Lower leg skin (tissue), 4 donors: ENCODE data around the gene SBK3. TPM values are rescaled to one million over a fixed set of nuclear protein-coding genes. Genes with fewer than 3 reads are reported as not detected.
"Not testable (repeated sequence)": the region's sequence is repeated elsewhere in the genome, so short reads cannot be mapped to it uniquely, and the experiment has no call there.

Experiments
- DNase-seq, 2 donors: peaks; one replicate each; pipeline ENCODE4 v3.0.0-alpha.2; 2019; ENCODE audit warnings: low spot score in 2 of 2
- H3K4me3 ChIP-seq: fragments of 200-600 bp; sonication (generic); 2 replicates; pipeline ENCODE4 v1.5.1; 2017; ENCODE audit warnings: mild to moderate bottlenecking, low read depth; ENCODE audit not compliant: poor library complexity, severe bottlenecking
- POLR2A ChIP-seq, 2 donors: fragments of 450-650 bp; IDR thresholded peaks; one replicate each; pipeline ENCODE4 v1.6.1; 2016 to 2017; ENCODE audit warnings: antibody characterized with exemption in 2 of 2, mild to moderate bottlenecking in 1 of 2, moderate library complexity in 1 of 2
- WGBS, 2 donors: methylation state at CpG; one replicate each; pipeline ENCODE4 v1.1.5; 2018; 5-methylcytosine and 5-hydroxymethylcytosine counted together
- intact Hi-C: fragments of 100-400 bp; cut with DNase I; formaldehyde crosslinking; loops from one replicate; pipeline ENCODE4 v1.15.0; 2023; ENCODE audit warnings: low total_unique reads
- total RNA-seq, 4 donors: library from RNA; depleted of rRNA; stranded (reverse); fragments of >200 nt; gene quantifications; one replicate each; pipeline ENCODE4 v1.1.0, GENCODE V29; 2016
- TF ChIP-seq, protein P1 (sequence below), 3 donors: fragments of 450-650 bp; IDR thresholded peaks; one replicate each; pipeline ENCODE4 v1.5.1; 2016; ENCODE audit warnings: antibody characterized with exemption in 3 of 3, mild to moderate bottlenecking in 3 of 3, moderate library complexity in 2 of 3

Gene SBK3
- total RNA-seq, 4 donors from 2014 or later: 0.26 TPM; not detected in 3

DNA sequence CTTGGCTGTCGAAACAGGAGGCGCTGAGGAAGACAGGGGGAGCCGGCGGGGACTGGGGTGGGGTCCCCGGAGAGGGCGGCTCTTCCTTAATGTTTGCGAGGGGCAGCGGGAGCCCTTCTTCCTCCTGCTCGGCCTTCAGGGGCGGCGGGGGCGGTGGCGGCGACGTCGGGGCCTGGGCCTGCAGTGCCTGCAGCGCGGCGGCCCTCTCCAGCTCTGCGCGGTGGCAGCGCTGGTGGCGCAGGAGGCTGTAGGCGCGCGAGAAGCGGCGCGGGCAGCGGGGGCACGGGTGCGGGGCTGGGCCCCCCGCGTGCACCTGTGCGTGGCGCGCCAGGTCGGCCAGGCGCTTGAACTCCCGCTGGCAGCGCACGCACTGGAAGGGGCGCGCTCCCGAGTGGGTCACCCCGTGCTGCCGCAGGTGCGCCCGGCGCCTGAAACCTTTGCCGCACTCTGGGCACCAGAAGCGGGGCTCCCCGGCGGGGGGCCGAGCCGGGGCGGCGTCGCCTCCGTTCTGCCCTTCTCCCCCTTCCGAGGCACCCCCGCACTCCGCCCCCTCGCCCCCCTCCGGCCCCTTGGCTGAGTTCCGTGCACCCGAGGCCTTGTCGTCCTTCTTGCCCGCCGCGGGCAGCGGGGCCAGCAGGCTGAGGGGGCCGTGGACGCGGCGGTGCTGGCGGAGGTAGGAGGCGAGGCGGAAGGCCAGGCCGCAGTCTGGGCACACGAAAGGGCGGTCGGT, 32.9 kb upstream of the SBK3 start:
- TF ChIP-seq, protein P1, sequence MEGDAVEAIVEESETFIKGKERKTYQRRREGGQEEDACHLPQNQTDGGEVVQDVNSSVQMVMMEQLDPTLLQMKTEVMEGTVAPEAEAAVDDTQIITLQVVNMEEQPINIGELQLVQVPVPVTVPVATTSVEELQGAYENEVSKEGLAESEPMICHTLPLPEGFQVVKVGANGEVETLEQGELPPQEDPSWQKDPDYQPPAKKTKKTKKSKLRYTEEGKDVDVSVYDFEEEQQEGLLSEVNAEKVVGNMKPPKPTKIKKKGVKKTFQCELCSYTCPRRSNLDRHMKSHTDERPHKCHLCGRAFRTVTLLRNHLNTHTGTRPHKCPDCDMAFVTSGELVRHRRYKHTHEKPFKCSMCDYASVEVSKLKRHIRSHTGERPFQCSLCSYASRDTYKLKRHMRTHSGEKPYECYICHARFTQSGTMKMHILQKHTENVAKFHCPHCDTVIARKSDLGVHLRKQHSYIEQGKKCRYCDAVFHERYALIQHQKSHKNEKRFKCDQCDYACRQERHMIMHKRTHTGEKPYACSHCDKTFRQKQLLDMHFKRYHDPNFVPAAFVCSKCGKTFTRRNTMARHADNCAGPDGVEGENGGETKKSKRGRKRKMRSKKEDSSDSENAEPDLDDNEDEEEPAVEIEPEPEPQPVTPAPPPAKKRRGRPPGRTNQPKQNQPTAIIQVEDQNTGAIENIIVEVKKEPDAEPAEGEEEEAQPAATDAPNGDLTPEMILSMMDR (IDR thresholded peaks at IDR 0.05): no peak
- no peak for TF ChIP-seq POLR2A (IDR thresholded peaks at IDR 0.05)
- intact Hi-C loops: no loop called here
- no peak overlapping the region for H3K4me3 ChIP-seq
- DNase-seq: no peak
- 93 to 95% methylated on average over 54 to 75 of the region's 83 CpGs for WGBS, 2 donors

DNA sequence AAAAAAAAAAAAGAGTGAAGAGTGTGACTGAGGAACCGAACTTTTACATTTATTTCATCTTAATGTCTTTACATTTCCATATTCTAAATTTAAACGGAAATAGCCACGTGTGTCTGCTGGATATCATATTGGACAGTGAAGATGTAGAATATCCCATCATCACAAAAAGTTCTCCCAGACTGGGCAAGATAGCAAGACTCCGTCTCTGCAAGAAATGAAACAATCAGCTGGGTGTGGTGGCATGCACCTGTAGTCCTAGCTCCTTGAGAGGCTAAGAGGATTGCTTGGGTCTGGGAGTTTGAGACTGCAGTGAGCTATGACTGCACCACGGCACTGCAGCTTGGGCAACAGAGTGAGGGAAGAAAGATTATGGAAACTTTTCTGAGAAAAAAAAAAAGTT, 31.4 kb upstream of the SBK3 start:
- TF ChIP-seq POLR2A (IDR thresholded peaks at IDR 0.05): no peak
- TF ChIP-seq, protein P1 (IDR thresholded peaks at IDR 0.05): no peak
- H3K4me3 ChIP-seq: no peak overlapping the region
- 87% methylated on average over 5 of the region's 5 CpGs for WGBS, 2 donors
- no peak for DNase-seq
- intact Hi-C loops: no loop called here

DNA sequence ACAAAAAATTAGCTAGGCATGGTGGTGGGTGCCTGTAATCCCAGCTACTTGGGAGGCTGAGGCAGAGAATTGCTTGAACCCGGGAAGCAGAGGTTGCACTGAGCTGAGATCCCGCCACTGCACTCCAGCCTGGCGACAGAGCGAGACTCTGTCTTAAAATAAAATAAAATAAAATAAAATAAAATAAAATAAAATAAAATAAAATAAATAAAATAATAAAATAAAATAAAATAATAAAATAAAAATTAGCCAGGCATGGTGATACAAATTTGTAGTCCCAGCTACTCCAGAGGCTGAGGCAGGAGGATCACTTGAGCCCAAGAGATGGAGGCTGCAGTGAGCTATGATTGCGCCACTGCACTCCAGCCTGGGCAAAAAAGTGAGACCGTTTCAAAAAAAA, 28.6 kb upstream of the SBK3 start:
- DNase-seq, intact Hi-C loops, H3K4me3 ChIP-seq: not testable (repeated sequence)
- WGBS, 2 donors: 85 to 86% methylated on average over 6 of the region's 6 CpGs

DNA sequence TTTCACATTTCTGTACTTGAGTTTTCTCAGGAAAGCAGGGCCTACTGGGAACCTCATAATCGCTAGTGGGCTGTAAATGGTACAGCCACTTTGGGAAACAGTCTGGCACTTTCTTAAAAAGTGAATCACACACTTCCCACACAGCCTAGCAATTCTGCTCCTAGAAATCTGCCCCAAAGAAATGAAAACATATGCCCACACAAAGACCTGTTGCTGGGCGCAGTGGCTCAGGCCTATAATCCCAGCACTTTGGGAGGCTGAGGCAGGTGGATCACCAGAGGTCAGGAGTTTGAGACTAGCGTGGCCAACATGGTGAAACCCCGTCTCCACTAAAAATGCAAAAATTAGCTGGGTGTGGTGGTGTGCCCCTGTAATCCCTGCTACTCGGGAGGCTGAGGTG, 24.1 kb upstream of the SBK3 start:
- H3K4me3 ChIP-seq, intact Hi-C loops, DNase-seq: not testable (repeated sequence)
- 90 to 94% methylated on average over 5 of the region's 5 CpGs for WGBS, 2 donors

DNA sequence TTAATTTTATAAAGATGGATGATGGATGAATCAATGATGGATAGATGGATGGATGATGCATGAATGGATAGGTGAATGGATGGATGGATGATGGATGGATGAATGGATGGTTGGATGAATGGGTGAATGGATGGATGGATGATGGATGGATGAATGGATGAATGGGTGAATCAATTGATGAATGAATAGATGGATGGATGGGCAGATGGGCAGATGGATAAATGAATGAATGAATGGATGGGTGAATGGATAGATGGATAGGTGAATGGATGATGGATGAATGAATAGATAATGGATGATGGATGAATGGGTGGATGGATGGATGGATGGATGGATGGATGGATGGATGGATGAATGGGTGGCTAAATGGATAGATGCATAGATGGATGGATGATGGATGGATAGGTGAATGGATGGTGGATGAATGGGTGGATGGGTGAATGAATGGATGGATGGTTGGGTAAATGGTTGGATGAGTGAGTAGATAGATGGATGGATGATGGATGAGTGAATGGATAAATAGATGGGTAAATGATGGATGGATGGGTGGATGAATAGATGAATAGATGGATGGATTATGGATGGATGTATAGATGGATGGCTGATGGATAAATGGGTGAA, 22.5 kb upstream of the SBK3 start:
- no peak for TF ChIP-seq POLR2A (IDR thresholded peaks at IDR 0.05)
- TF ChIP-seq, protein P1 (IDR thresholded peaks at IDR 0.05): no peak
- intact Hi-C loops: no loop called here
- no peak for DNase-seq
- no peak overlapping the region for H3K4me3 ChIP-seq

DNA sequence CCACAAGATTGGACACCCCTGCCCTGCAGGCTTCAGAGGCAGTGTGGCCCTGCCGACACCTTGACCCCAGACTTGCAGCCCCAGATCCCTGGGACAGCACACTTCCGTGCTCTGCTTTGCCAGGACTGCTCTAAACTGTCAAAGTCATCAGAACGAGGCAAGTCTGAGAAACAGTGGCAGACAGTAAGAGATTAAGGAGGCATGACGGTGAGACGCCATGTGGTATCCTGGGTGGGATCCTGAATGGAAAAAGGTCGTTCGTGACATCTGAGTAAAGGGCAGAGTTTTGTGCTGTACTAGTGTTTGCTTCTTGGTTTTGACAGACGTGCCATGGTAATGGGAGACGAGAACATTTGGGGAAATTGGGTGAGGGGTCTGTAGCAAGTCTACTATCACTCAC, 21.5 kb upstream of the SBK3 start:
- TF ChIP-seq, protein P1 (IDR thresholded peaks at IDR 0.05): no peak
- TF ChIP-seq POLR2A (IDR thresholded peaks at IDR 0.05): no peak
- 35 to 39% methylated on average over 9 of the region's 9 CpGs for WGBS, 2 donors
- intact Hi-C loops: no loop called here
- DNase-seq: no peak
- H3K4me3 ChIP-seq: no peak overlapping the region

DNA sequence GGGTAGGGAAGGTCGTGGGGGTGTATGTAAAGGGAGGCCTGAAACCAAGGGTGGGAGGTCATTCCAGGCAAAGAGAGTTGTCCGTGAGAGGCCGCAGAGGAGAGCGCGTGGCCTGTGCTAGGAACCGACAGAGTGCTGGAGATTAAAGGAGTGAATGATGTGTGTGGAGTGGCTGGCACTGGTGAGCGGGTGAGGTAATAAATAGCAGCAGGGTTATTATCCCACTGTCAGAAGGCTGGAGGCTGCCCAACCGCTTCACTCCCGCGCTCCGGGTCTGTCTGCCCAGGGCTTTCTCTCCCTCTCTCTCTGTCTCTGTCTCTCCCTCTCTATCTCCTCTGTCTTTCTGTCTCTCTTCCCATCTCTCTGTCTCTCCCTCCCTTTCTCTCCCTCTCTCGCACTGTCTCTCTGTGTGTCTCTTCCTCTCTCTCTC, 17.9 kb upstream of the SBK3 start:
- WGBS, 2 donors: 26 to 36% methylated on average over 12 of the region's 12 CpGs
- DNase-seq: no peak
- no peak for TF ChIP-seq POLR2A (IDR thresholded peaks at IDR 0.05)
- TF ChIP-seq, protein P1 (IDR thresholded peaks at IDR 0.05): no peak
- H3K4me3 ChIP-seq: no peak overlapping the region
- intact Hi-C loops: no loop called here
